WTC11 (cell line): ENCODE results near the gene NOXO1. TPM values are rescaled to one million over a fixed set of nuclear protein-coding genes. Genes with fewer than 3 reads are reported as not detected.

Experiments
- ATAC-seq: fragments of 200-7000 bp; cut with Tn5 transposase; 2 replicates; pipeline ENCODE4 v1.10.0; 2021; ENCODE audit warnings: mild to moderate bottlenecking, moderate library complexity
- CTCF ChIA-PET: fragments of 300-600 bp; sonication (Branson Sonifier 250); formaldehyde crosslinking; loops from one replicate; lab custom pipeline; 2021; ENCODE audit warnings: antibody characterized with exemption; lab: Charles Lee
- POLR2A ChIA-PET: fragments of 350-600 bp; sonication (Branson Sonifier 250); formaldehyde crosslinking; loops from one replicate; lab custom pipeline; 2021; ENCODE audit warnings: antibody characterized with exemption; lab: Charles Lee
- DNase-seq: peaks from one replicate; pipeline ENCODE4 v3.0.0; 2021; ENCODE audit warnings: low spot score
- H3K27ac Mint-ChIP-seq: 2 replicates; pipeline ENCODE4 v1.8.0; 2021; ENCODE audit warnings: mixed read lengths
- H3K27me3 Mint-ChIP-seq: 2 replicates; pipeline ENCODE4 v1.8.0; 2021; ENCODE audit warnings: low read depth, mild to moderate bottlenecking, moderate library complexity, mixed read lengths
- H3K36me3 Mint-ChIP-seq: 2 replicates; pipeline ENCODE4 v1.8.0; 2021; ENCODE audit warnings: mixed read lengths
- H3K4me1 Mint-ChIP-seq: 2 replicates; pipeline ENCODE4 v1.8.0; 2022; ENCODE audit warnings: mixed read lengths
- H3K4me3 Mint-ChIP-seq: 2 replicates; pipeline ENCODE4 v1.8.0; 2021; ENCODE audit warnings: mild to moderate bottlenecking, moderate library complexity, mixed read lengths
- H3K9me3 Mint-ChIP-seq: 2 replicates; pipeline ENCODE4 v1.8.0; 2021; ENCODE audit warnings: mixed read lengths
- CBFB ChIP-seq: sonication (generic); formaldehyde crosslinking; IDR thresholded peaks from 2 replicates; pipeline ENCODE4 v1.8.1; 2022; ENCODE audit warnings: mild to moderate bottlenecking, low read depth, missing genetic modification reagents
- CDX4 ChIP-seq: fragments of 250-450 bp; sonication (Bioruptor Pico); IDR thresholded peaks from 2 replicates; pipeline ENCODE4 v1.9.0; 2021; ENCODE audit warnings: moderate library complexity, mild to moderate bottlenecking, inconsistent platforms, borderline replicate concordance
- E2F4 ChIP-seq: sonication (generic); formaldehyde crosslinking; IDR thresholded peaks from 2 replicates; pipeline ENCODE4 v1.8.1; 2022; ENCODE audit warnings: low read depth, mild to moderate bottlenecking, moderate library complexity, missing genetic modification reagents, borderline replicate concordance
- E2F5 ChIP-seq: sonication (generic); formaldehyde crosslinking; IDR thresholded peaks from 2 replicates; pipeline ENCODE4 v1.8.1; 2022; ENCODE audit warnings: mild to moderate bottlenecking, moderate library complexity, missing genetic modification reagents
- ELF4 ChIP-seq: sonication (generic); formaldehyde crosslinking; IDR thresholded peaks from 2 replicates; pipeline ENCODE4 v1.8.1; 2022; ENCODE audit warnings: low read depth, mild to moderate bottlenecking, moderate library complexity, missing genetic modification reagents
- FOXJ3 ChIP-seq: sonication (generic); formaldehyde crosslinking; IDR thresholded peaks from 2 replicates; pipeline ENCODE4 v1.9.0; 2021; ENCODE audit warnings: missing genetic modification reagents, mild to moderate bottlenecking, borderline replicate concordance
- GABPB1 ChIP-seq: sonication (generic); formaldehyde crosslinking; IDR thresholded peaks from 2 replicates; pipeline ENCODE4 v1.8.1; 2023; ENCODE audit warnings: mild to moderate bottlenecking, missing genetic modification reagents
- GRHL2 ChIP-seq: fragments of 250-450 bp; sonication (Bioruptor Pico); IDR thresholded peaks from 2 replicates; pipeline ENCODE4 v1.8.0; 2022; ENCODE audit warnings: mild to moderate bottlenecking, moderate library complexity; ENCODE audit not compliant: insufficient replicate concordance, severe bottlenecking
- GTF2I ChIP-seq: fragments of 250-450 bp; sonication (Bioruptor Pico); conservative IDR thresholded peaks from 2 replicates; pipeline ENCODE4 v1.4.0; 2021; ENCODE audit warnings: mild to moderate bottlenecking
- IRF2 ChIP-seq: sonication (generic); formaldehyde crosslinking; IDR thresholded peaks from 2 replicates; pipeline ENCODE4 v1.8.0; 2022; ENCODE audit warnings: low read depth, missing genetic modification reagents, borderline replicate concordance
- JAZF1 ChIP-seq: fragments of 250-450 bp; sonication (Bioruptor Pico); IDR thresholded peaks from 2 replicates; pipeline ENCODE4 v1.9.0; 2021; ENCODE audit warnings: moderate library complexity, mild to moderate bottlenecking, inconsistent platforms
- KAT7 ChIP-seq: sonication (generic); formaldehyde crosslinking; IDR thresholded peaks from 2 replicates; pipeline ENCODE4 v1.8.1; 2023; ENCODE audit warnings: missing genetic modification reagents, mild to moderate bottlenecking, borderline replicate concordance
- MLX ChIP-seq: sonication (generic); formaldehyde crosslinking; IDR thresholded peaks from 2 replicates; pipeline ENCODE4 v1.8.1; 2023; ENCODE audit warnings: mild to moderate bottlenecking, missing genetic modification reagents, moderate library complexity
- MXD4 ChIP-seq: fragments of 250-450 bp; sonication (Bioruptor Pico); IDR thresholded peaks from 2 replicates; pipeline ENCODE4 v1.8.0; 2021; ENCODE audit warnings: mild to moderate bottlenecking, moderate library complexity, borderline replicate concordance
- NFE2L1 ChIP-seq: sonication (generic); formaldehyde crosslinking; IDR thresholded peaks from 2 replicates; pipeline ENCODE4 v1.8.1; 2023; ENCODE audit warnings: missing genetic modification reagents
- PREB ChIP-seq: sonication (generic); formaldehyde crosslinking; IDR thresholded peaks from 2 replicates; pipeline ENCODE4 v1.8.1; 2022; ENCODE audit warnings: mild to moderate bottlenecking, missing genetic modification reagents, moderate library complexity, borderline replicate concordance
- PRRX2 ChIP-seq: fragments of 250-450 bp; sonication (Bioruptor Pico); IDR thresholded peaks from 2 replicates; pipeline ENCODE4 v1.8.0; 2021; ENCODE audit warnings: mild to moderate bottlenecking
- SMAD3 ChIP-seq: sonication (generic); formaldehyde crosslinking; IDR thresholded peaks from 2 replicates; pipeline ENCODE4 v1.8.0; 2022; ENCODE audit warnings: missing genetic modification reagents, mild to moderate bottlenecking, borderline replicate concordance
- TEAD4 ChIP-seq: sonication (generic); formaldehyde crosslinking; IDR thresholded peaks from 2 replicates; pipeline ENCODE4 v1.8.0; 2022; ENCODE audit warnings: mild to moderate bottlenecking, missing genetic modification reagents
- USF1 ChIP-seq: sonication (generic); formaldehyde crosslinking; IDR thresholded peaks from 2 replicates; pipeline ENCODE4 v1.8.0; 2022; ENCODE audit warnings: mild to moderate bottlenecking, missing genetic modification reagents
- ZBTB21 ChIP-seq: sonication (generic); formaldehyde crosslinking; IDR thresholded peaks from 2 replicates; pipeline ENCODE4 v1.8.1; 2023; ENCODE audit warnings: mild to moderate bottlenecking, missing genetic modification reagents, borderline replicate concordance
- ZNF121 ChIP-seq: sonication (generic); formaldehyde crosslinking; IDR thresholded peaks from 2 replicates; pipeline ENCODE4 v1.8.0; 2023; ENCODE audit warnings: missing genetic modification reagents
- ZNF232 ChIP-seq: sonication (generic); formaldehyde crosslinking; IDR thresholded peaks from 2 replicates; pipeline ENCODE4 v1.8.0; 2022; ENCODE audit warnings: mild to moderate bottlenecking, missing genetic modification reagents
- ZNF281 ChIP-seq: sonication (generic); formaldehyde crosslinking; IDR thresholded peaks from 2 replicates; pipeline ENCODE4 v1.8.0; 2023; ENCODE audit warnings: mild to moderate bottlenecking, missing genetic modification reagents
- total RNA-seq: library from RNA; stranded (reverse); gene quantifications from 3 replicates; pipeline ENCODE4 v1.2.3, GENCODE V29; 2021

Gene NOXO1
- total RNA-seq, 1 experiment from 2014 or later, result 5.7 TPM

GRCh38 chr16:1968146-1968953 lies 12.9 kb downstream of the NOXO1 start:
- no peak overlapping the region for H3K27ac Mint-ChIP-seq
- TF ChIP-seq E2F4 (CRISPR knock-in tag), result no peak
- TF ChIP-seq ZBTB21 (CRISPR knock-in tag), result no peak
- no peak for TF ChIP-seq IRF2 (CRISPR knock-in tag)
- TF ChIP-seq FOXJ3, result no peak
- no peak for TF ChIP-seq GTF2I (CRISPR knock-in tag)
- TF ChIP-seq TEAD4 (CRISPR knock-in tag), result no peak
- no peak for TF ChIP-seq PRRX2 (CRISPR knock-in tag)
- TF ChIP-seq CDX4 (CRISPR knock-in tag), result no peak
- no peak for TF ChIP-seq ELF4
- no peak for TF ChIP-seq SMAD3 (CRISPR knock-in tag)
- no peak for TF ChIP-seq CBFB
- no peak for TF ChIP-seq E2F5
- no peak for TF ChIP-seq NFE2L1 (CRISPR knock-in tag)
- TF ChIP-seq USF1 (CRISPR knock-in tag), result no peak
- TF ChIP-seq PREB, result no peak
- TF ChIP-seq ZNF232 (CRISPR knock-in tag), result no peak
- no peak for TF ChIP-seq ZNF121
- no peak for TF ChIP-seq MLX (CRISPR knock-in tag)
- TF ChIP-seq, all 79 proteins: peak for 0
- no peak for DNase-seq
- Mint-ChIP-seq H3K4me3 (no peak overlapping the region), H3K9me3 (no peaks in the 10 kb centered on the region), H3K4me1 (peaks cover 25% of the 10 kb centered on the region), H3K27me3 (no peaks in the 10 kb centered on the region), H3K36me3 (peaks cover 12% of the 10 kb centered on the region)
- ChIA-PET CTCF (interaction anchor here (0.6 to 2.5 kb wide), 3 partner anchors 35 to 172 kb away, joined by 3 to 6 read pairs (median 4); no protein-coding TSS in a partner anchor), POLR2A (no interaction called here)
- no peak for ATAC-seq

- peaks cover 34% of the 10 kb centered on the region for H3K4me1 Mint-ChIP-seq
- CTCF ChIA-PET, result no interaction called here
These were observed 14.8 kb downstream of the NOXO1 start, which contains the start of gene RNF151 for GRCh38 chr16:1966460-1966859. RNF151 (plus strand) TSS chr16:1966856; CDS start chr16:1966882, 26 bp downstream.

More at GRCh38 chr16:1966460-1966859, 14.8 kb downstream of the NOXO1 start, which contains the start of gene RNF151:
- Mint-ChIP-seq H3K4me3 (peak within 1 kb of the TSS; percentile 94), H3K36me3 (peaks cover 30% of the 10 kb centered on the region), H3K27me3 (no peaks in the 10 kb centered on the region), H3K27ac (no peak within 1 kb of the TSS; the same call in 1 of the 2 replicates), H3K9me3 (no peaks in the 10 kb centered on the region)
- ATAC-seq (no peak), DNase-seq (no peak)
- TF ChIP-seq KAT7 (no peak), GRHL2 (CRISPR knock-in tag) (no peak), MXD4 (CRISPR knock-in tag) (no peak), JAZF1 (CRISPR knock-in tag) (no peak), GABPB1 (no peak), CBFB (no peak), ZNF121 (peak; percentile 61; the same call in 1 of the 2 replicates), ZNF281 (no peak)
- POLR2A ChIA-PET, result no interaction called here
